SU-DHL-6 (cell line): Measurements from ENCODE around the gene SLC7A11.

ENCODE experiments used
- EZH2phosphoT487 ChIP-seq: fragments of 200-600 bp; sonication (generic), shearing (Covaris generic); conservative IDR thresholded peaks from 2 replicates; pipeline ENCODE4 v1.6.1; 2018; ENCODE audit warnings: mild to moderate bottlenecking, antibody characterized with exemption, low read length, moderate library complexity, mixed read lengths
- TF ChIP-seq, protein P1 (sequence below): fragments of 200-600 bp; sonication (generic); IDR thresholded peaks from one replicate; pipeline ENCODE4 v1.5.1; 2017; ENCODE audit warnings: antibody characterized with exemption, mild to moderate bottlenecking, low read length, moderate library complexity; ENCODE audit not compliant: insufficient read depth, poor library complexity, severe bottlenecking

DNA sequence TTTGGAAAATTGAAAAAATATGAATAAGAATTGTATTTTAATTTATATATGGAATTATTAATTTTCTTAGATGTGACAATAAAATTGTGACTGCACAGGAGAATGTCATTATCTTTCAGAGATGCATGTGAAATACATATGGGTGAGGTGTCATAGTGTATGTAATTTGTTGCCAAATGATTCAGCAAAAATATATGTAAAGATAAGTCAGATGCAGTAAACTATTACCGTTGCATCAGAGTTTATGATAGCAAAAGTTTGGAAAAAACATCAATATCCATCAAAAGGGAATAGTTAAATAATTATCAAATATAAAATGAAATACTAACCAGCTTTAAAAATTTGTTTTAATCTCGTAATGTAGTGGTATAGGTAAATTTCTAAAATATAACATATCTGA lies 10.4 kb upstream of the SLC7A11 start:
- no peak for TF ChIP-seq EZH2phosphoT487
- TF ChIP-seq, protein P1, sequence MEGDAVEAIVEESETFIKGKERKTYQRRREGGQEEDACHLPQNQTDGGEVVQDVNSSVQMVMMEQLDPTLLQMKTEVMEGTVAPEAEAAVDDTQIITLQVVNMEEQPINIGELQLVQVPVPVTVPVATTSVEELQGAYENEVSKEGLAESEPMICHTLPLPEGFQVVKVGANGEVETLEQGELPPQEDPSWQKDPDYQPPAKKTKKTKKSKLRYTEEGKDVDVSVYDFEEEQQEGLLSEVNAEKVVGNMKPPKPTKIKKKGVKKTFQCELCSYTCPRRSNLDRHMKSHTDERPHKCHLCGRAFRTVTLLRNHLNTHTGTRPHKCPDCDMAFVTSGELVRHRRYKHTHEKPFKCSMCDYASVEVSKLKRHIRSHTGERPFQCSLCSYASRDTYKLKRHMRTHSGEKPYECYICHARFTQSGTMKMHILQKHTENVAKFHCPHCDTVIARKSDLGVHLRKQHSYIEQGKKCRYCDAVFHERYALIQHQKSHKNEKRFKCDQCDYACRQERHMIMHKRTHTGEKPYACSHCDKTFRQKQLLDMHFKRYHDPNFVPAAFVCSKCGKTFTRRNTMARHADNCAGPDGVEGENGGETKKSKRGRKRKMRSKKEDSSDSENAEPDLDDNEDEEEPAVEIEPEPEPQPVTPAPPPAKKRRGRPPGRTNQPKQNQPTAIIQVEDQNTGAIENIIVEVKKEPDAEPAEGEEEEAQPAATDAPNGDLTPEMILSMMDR = no peak
